Activated CD8-positive, alpha-beta memory T cell treated with anti-CD3 and anti-CD28 coated beads for 1 hour (primary cell): ENCODE measurements around the gene RASSF5.

Experiments
- DNase-seq, 2 donors: peaks; one replicate each; pipeline ENCODE4 v3.0.0-alpha.2; 2020; ENCODE audit warnings: low read depth in 1 of 2; ENCODE audit errors: extremely low read depth in 1 of 2

Gene RASSF5

DNA sequence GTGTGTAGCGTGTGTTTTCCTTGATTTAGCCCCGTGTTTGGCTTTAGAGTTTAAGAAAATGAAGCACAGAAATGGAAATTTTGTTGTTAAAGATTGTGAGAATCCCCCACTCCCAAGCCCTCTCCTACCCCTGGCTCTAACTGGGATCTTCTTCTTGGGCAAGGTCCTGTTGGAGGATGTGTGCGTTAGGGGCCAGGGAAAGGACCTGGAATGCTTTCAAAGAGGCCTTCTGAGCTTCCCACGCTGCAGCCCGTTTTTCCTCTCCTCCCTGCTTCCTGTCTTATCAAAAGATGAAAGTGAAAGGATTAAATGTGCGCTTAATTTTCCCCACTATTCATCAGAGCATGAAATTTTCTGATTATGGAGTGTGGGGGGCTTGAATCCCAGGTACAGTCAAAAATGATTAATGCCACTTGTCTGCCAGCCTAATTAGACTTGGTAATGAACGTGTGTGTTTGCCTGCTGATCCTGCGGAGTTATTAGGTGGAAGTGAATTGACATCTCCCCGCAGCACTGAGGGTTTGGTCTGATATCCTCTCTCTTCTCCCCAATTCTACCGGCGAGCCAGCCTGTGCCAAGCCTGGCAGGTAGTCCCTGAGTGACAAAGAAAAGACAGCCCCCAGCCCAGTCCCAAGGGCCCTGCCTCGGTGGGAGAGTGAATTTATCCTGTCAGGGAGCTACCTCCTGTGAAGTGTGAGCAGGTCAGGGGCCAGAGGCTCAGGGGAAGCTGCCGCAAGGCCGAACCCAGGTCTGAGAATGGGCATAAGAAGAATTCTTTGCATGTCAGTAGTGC, 4.9 kb downstream of the RASSF5 start:
- no peak for DNase-seq

DNA sequence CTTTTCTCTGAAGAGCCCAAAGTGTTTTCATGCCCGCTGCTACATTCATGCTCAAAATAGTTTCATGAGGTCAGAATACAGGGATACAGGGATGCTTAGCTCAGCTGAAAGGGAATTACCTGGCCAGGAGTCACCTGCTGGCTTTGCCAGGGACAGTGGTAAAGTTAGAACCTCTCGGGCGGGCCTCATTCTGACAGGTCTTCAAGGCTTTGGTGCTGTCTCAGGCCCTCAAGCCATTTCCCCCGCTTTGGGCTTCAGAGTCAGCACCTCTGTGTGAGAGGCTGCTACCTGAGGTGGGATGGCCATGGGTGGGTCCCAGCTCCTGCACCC, 5.5 kb downstream of the RASSF5 start:
- no peak for DNase-seq

DNA sequence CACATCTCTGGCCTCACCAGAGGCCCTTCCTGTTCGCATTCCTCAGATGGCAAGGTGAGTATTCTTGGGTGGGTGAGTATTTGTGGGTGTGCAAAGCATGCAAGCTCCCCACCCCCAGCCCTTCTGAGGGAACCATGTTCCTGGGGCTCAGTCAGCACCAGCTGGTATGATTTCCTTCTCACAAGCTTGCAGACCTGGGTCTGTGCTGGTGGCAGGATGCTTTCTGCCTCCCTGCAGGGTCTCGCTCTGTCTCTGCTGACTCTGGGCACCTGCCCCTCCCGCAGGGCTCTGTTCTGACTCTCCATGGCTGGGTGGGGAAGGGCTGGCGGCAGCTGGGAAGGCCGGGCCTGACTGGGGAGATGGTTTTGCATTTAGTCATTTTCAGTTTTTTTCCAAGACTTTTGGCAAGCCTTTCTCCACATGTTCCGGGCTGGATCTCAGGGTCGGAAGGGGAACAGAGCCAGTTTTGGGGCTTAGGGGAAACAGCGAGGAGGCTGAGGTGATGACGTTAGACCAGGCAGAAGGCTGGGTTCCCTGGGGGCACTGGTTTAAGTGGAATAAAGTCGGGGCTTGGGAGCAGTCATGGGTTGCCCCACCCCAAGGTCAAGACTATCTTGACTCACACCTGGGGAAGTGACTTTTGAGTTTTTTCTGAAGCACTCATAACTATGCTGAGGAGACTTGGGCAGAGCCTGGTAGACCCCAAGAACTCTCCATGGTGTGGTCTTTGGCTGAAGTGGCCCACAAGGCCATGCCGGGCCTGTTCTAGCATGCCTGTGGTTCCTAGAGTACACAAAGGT, 6.2 kb downstream of the RASSF5 start:
- DNase-seq: no peak

DNA sequence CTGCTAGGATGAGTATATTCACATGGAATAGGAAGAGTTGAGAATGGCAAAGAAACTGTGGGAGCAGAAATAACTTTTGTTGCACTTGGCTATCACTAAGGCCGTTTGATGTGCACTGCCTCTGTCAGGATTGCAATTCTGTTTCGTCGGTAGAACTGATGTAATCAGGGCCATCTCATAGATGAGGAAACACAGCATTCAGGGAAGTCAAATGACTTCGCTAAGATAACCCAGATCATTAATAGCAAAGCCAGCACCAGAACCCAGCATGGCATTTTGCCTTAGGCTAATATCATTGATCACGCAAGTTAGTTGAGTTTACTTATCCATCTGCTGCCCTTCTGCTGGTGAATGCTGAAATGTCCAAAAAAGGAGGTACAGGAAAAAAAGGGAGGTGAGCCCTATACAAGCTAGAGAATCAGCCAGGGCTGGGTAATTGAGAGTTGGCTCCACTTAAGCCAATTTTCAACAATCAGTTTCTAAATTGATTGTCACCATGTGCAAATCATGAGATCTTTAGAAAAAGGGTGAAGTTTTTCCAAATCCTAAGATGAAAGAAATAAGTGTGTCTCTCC, 7.6 kb downstream of the RASSF5 start:
- no peak for DNase-seq

DNA sequence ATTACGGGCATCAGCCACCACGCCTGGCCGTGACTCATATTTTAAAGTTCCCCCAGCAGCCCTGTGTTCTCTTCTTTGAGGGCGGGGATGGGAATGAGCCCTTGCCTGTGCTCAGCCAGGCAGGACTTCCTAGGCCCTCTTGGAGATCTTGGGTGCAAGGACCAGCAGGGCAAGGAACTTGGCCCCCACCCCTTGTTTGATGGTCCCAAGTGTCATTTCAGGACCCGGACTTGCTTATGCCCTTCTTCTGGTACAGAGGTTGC, 9.3 kb downstream of the RASSF5 start:
- DNase-seq: no peak

DNA sequence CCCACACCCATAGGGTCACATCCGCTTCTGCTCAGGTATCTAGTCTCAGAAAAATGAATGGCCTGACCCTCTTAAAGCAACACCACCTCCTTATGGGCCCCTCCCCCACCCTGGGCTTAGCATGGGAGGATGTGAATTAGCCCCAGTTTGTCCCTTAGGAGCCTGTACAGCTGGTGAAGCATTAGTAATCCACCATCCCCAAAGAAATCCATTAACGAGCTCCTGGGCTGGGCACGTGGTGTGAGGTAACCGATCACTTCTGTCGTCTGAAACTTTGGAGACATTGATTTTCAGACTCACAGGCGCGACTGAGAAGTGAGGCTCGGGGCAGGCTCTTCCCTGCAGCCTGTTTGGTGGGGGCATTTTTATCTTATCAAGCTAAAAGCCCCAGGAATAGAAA, 10.5 kb downstream of the RASSF5 start:
- DNase-seq: no peak

DNA sequence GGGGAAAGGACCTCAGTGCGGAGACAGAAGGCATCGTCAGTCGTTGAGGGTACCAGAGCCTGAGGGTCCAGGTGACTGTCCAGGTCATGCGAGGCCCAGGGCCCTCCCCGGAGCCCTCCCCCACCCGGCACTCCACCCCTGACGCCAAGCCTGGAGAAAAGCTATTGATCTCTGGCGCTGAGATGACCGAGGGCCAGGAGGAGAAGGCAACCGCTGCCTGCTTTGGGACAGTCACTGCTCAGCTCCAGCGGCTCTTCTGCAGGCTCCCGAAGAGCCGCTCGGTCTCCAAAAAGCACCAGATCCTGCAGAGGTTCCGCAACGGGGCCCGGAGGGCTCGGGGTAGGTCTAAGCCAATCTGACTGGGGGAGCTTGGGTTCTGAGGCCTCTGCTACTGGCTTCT, 10.9 kb downstream of the RASSF5 start:
- DNase-seq: no peak

DNA sequence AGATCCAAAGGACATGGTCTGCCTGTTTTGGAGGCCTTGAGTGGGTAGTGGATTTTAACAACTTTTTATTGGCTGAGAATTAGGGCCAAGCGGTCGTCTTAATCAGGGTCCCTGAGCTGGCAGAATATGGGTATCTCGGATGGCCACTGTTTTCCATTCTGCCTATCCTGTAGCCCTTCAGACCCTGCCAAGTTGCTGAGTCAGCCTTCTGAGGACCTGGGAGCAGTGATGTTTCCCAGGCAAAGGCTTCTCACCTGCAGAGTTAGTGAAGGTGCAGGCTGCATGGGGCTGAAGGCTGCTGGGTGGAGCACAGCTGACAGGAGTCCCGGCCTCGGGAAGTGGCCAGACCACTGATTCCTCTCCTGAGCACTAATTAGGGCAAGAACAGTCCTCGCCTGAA, 11.4 kb downstream of the RASSF5 start:
- DNase-seq: no peak

DNA sequence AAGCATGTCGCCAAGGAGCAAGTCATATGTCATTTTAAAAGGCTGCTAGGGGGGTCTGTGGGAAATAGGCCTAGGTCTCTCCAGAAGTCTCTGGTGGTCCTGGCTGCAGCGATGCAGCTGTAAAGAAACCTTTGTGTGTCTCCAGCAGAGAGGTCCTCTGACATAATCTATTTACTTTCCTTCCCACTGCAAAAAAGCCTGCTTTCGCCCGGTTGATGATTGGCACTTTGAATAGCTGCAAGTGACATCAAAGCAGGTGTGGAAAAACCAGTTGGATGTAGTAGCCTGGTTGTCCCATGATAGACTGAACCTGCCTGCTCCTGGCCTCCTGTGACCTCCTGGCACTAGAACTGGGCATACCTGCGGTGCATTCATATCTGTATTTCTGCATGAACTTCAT, 13.8 kb downstream of the RASSF5 start:
- DNase-seq: no peak

DNA sequence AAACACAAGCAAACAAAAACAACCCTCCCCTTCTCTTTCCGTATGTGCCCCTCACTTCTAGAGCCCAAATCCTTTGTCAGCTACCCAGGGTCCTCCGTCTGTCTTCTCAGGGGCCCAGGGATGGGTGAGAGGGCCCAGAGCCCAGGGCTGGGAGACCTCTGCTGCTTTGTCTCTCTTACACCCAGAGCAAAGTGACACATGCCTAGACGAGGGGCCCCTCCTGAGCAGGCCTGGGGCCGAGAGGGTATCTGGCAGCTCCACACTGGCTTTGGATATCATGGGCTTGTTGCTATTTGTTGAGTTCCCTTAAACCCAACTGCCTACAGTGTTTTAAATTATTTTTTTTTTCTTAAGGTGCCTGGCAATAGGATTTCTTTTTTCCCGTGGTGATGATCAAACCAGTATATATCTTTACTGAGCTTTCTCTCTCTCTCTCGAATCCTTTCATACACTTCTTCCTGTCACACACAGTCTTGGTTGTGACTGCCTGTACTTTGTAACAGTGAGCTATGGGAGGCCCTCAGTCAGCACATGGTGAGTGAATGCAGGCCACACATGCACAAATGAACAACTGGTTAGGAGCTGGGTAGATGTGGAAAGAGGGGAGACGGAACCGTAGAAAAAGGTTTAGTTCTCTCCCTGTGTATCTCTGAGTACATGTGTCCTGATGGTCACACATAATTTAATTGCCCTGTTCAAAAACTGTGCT, 14.5 kb downstream of the RASSF5 start:
- DNase-seq: no peak

DNA sequence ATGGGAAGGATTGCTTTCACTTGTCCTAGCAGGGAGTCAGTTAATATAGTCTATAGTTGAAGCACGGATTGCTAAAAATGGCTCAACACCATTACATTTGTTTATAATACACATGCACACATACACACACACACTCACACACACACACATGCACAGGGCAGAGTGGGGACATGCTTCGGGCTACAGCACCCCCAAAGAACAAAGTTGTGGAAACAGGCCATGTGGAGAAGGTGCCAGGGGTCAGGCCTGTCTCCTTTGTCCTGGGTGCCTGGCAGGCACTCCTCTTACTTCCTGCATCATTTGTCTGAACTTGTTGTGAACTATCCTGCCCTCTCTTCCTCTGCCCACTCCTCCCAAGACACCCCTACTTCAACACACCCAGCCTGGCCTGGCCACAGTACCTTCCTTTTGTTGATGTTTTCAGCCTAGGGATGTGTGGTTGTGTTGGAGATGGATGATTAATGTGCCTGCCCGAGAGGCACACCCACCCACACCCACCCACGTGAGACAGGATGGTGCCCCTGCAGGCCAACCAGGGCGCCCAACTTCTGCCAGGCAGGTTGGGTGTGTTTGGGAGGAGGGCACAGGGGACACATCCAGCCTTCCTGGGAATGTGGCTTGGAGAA, 17.5 kb downstream of the RASSF5 start:
- no peak for DNase-seq

DNA sequence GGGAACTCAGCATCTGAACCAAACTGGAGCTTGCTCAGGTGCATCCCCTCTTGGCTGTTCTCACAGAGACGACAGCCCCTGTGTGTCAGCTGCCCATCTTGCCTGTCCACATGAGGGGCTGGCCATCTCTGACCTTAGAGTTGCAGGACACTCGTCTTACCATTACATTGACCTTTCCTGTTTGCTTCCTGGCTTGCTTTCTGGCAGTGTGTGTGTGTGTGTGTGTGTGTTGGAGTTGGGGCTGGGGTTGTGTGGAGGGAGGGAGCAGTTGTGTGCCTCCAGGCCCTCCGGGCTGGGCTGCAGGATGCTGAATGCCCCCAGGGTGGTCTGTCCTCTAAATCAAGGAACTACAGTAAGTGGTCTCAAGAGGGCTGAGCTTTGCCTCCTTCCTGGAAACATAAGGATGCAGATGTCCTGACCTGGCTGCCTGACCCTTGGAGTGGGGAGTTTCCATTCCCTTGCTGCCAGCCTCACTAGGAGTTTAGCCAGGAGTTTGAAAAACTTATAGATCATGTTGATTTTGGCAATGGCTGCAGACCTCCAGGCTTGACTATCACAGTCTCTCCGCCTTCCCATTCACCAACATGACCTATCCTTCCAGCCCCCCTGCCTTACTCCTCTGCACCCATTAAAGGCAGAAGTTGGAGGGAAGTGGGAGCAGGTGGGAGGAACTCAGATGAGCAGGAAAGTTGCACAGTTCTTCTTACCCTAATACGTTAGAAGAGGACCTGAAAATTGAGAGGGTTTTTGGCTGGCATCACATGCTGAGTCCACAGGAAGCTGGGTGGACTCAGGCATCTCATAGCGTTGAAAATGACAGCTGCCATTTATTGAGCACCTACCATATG, 19.0 kb downstream of the RASSF5 start:
- DNase-seq: no peak

DNA sequence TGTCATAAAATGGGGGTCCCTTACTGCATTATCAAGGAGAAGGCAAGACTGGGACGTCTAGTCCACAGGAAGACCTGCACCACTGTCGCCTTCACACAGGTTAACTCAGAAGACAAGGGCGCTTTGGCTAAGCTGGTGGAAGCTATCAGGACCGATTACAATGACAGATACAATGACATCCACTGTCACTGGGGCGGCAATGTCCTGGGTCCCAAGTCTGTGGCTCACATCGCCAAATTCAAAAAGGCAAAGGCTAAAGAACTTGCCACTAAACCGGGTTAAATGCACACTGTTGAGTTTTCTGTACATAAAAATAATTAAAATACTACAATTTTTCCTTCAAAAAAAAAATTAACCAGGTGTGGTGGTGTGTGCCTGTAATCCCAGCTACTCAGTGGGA, 22.1 kb downstream of the RASSF5 start:
- no peak for DNase-seq

DNA sequence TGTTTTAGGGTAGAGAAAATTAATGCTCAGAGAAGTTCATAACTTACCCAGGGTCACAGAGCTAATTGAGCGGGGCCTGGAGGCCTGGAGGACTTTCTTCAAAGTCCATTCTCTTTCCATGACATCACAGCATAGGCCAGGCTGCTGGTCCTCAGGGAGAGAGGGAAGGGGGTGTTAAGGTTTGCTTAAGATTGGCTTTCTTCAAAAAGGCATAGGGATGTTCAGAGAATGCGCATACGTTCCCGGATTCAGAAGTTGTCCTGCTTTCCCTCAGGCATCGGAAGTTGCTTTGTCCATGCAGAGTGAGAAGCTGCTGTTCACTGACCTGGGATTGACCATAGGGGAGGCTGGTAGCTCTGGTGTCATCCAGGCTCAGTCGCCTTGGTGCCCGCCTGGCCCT, 25.0 kb downstream of the RASSF5 start:
- no peak for DNase-seq

DNA sequence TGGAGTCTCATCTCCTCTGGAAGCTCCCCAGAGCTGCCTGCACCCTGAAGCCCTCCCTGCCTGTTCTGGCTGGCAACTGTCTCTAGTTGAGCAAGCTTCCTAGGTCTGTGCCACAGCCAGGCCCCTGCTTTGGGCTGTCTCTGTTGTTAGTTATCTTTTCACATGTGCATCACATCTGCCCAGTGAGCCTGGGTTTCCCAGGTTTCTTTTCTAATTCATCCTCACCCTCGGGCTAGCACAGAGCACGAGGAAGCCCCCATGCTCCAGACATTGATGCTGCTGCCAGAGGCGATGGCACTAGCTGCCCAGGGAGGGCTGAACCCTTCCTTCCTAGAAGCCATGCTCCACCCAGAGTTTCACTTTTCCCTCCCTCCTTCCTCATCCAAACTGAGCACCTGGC, 27.2 kb downstream of the RASSF5 start:
- no peak for DNase-seq

DNA sequence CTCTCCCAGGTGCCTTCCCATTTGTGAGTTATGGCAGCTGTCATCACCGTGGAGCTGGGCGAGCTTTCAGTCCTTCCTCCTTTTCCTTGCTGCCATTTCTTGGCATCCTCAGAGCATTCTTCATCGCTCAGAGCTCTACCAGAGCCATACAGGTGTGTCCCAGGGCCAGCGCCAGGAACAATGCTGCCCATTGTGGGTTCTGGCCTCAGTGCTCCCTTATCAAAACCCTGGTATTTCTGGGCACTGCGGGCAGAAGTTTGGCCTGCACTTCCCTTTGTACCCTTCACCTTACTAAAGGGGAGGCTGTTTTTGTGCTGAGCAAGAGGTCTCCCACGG, 28.5 kb downstream of the RASSF5 start:
- DNase-seq: no peak

DNA sequence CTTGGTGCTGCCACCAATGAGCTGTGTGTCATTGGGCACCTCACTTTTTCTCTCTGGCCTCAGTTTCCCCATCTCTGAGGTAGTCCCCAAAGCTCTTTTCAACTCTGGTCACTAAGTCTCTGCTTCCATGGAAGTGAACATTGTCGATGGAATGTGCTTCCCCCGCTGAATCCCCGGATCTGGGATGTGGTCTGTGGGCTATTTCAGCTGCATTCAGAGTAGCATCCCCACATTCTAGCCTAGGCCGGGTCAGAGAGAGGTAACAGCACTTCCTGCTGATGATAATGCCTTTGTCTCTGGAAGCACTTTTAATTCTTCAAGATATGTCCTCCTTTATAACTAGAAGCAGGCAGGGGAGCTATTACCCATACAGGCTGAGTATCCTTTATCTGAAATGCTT, 29.8 kb downstream of the RASSF5 start:
- no peak for DNase-seq

DNA sequence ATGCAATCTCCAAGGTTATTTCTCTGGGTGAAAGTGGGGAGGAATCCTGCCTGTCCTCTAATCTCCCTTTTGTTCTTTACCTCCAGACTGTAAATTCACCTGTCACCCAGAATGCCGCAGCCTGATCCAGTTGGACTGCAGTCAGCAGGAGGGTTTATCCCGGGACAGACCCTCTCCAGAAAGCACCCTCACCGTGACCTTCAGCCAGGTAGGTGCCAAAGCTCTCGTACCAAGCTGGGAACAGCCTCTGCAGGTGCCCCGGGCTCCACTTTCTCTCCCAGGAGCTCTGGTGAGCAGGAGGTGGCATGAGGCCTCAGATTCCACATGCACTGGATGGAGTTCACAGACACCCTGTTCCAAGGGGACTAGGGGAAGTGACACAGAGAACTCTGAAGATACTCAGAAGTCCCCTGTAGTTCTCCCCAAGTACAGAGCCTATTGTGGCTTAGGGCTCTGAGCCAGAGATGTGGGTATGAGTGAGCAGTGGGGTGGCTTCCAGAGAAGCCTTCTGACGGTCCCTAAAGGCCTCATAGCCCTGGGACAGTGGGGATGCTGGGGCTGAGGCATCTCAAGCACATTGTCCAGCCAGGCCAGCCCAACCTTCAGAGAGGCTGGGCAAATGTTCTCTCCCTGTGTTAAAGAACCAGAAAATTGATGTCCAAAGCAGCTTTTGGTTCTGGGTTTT, 30.9 kb downstream of the RASSF5 start:
- DNase-seq: no peak

DNA sequence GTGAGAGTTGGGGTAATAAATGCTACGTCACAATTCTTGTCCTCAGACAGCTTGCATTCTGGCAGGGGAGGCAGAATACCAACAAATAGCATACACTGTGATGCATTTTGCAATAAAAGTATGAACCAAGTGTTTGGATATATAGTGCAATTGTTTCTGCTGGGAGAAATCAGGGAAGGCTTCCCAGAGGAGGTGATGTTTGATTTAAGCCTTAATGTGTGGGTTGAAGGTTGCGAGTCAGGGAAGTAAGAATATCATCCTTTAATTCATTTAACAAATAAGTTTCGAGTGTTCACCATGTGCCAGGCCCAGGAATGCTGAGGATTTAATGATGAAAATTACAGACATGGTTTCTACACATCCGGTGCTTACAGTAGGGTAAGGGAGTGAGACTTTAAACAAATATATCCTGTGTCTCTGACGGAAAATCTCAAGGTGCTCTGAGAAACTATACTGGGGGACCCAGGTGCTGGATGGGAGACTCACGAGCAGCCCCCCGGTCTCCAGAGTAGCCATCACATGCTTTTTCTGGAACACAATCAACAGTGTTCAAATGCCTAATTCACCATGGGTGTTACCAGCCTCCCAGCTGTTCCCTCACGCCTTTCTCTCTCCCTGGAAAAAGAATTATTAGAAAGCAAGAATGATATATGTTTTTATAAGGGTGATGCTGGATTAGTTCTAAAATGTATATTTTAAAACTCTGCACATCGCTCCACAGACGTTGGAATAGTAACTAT, 31.7 kb downstream of the RASSF5 start:
- DNase-seq: no peak
